HG03039 (cell line): ENCODE measurements around the gene TMEM45A.
"Not testable (repeated sequence)": the region's sequence is repeated elsewhere in the genome, so short reads cannot be mapped to it uniquely, and the experiment has no call there.

Experiments used
- ATAC-seq: cut with Tn5 transposase; IDR thresholded peaks from one replicate; pipeline ENCODE4 v1.9.1; 2021; ENCODE audit warnings: mild to moderate bottlenecking, moderate library complexity; ENCODE audit not compliant: unreplicated experiment

The TMEM45A gene, protein sequence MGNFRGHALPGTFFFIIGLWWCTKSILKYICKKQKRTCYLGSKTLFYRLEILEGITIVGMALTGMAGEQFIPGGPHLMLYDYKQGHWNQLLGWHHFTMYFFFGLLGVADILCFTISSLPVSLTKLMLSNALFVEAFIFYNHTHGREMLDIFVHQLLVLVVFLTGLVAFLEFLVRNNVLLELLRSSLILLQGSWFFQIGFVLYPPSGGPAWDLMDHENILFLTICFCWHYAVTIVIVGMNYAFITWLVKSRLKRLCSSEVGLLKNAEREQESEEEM

GRCh38 chr3:100492059-100493006 lies at the start of gene TMEM45A:
Gene TMEM45A, plus strand, starts transcription at chr3:100492619. Its CDS starts 62,593 bp downstream, at chr3:100555212.
- peak; percentile 99 for ATAC-seq

DNA sequence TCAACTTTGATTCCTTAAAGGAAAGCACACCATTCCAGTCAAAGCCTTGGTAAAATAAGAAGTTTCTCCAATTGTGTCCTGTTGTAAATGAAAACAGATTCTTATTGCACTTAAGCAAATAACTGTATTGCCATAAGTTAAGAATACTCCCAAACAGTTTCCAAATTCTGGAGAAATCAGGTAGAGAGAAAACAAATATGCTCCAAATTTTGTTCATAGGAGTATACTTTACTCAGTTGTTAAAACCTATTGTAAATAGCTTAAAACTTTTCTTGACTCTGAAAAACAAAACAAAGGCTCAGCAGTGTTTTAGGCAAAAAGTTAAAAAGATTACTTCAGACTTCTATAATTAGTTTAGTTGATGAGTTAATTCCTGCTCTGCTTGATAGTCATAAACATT lies 48.7 kb upstream of the TMEM45A start:
- ATAC-seq, result no peak

DNA sequence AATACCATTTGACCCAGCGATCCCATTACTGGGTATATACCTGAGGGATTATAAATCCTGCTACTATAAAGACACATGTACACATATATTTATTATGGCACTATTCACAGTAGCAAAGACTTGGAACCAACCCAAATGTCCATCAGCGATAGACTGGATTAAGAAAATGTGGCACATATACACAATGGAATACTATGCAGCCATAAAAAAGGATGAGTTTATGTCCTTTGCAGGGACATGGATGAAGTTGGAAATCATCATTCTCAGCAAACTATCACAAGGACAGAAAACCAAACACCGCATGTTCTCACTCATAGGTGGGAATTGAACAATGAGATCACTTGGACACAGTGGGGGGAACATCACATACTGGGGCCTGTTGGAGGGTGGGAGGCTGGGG lies 45.4 kb upstream of the TMEM45A start:
- not testable (repeated sequence) for ATAC-seq

DNA sequence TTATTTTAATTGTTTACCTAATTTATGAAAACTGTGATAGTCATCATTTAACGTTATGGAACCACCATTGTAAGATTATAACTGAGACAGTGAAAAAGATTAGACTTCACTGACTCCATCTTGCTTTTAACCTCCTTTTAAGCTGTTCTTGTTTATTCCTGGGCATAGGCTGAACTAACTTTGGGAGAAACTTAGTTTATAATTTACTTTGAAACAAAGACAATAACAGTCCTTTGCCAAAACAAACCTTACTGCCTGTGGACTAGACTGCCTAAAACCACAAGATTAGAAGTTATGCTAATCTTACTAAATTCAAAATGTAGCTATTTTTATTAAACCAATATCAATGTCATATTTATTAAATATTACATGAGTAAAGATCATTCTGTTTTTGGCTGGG lies 44.3 kb upstream of the TMEM45A start:
- no peak for ATAC-seq

DNA sequence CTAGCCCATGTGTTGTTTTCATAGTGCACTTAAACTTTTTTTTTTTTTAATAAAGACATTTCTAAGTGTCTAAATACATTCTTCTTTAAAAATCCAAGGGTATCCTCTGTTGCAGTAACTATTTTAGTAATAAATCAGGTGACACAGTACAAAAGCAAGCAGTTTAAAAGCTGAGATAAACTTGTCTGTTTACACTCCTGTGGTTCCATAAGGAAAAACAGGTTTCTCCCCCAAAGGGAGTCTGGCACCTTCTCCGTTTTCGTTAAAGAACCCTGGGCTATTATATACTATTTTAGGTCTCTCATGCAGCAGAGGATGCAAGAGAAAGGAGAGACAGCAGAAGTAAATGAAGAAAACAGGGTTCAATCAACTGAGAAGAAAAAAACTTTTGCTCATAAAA lies 43.2 kb upstream of the TMEM45A start:
- ATAC-seq, result no peak

DNA sequence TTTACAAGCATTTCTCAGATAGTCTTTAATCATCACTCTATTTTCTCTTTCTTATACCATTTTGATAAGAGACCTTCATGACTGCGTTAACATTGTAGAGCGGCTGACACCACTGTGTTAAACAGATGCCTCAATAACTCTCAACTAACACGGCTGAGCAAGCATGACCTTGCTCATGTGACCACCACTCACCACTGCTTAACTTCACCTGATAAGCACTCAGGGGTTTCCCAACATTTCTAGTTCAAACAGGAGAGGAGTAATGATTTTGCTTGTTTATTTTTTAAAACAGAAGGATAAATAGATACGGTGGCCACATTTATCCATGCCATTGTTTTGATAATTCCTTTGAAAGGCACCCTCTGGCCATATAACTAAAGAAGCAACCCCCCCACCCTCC lies 37.7 kb upstream of the TMEM45A start:
- ATAC-seq, result no peak

- ATAC-seq, result no peak
Observed at GRCh38 chr3:100455841-100456550, 36.4 kb upstream of the TMEM45A start.

DNA sequence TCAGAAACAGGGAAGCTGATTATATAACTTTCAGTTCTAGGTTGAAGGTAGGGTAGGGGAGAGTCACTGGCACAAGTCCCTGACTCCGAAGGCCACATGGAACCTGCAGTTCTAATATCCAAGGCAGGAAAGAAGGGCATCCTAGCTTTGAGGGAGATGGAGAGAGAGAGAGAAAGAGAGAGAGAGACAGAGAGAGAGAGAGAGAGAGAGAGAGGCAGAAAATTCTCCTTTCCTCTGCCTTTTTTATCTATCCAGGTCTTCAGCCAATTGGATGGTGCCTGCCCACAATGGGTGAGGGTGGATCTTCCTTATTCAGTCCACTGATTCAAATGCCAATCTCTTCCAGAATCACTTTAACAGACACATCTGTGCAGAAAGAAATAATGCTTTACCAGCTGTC lies 35.7 kb upstream of the TMEM45A start:
- ATAC-seq, result no peak

GRCh38 chr3:100457811-100458210 lies 34.6 kb upstream of the TMEM45A start:
- ATAC-seq, result no peak

GRCh38 chr3:100458814-100459213 lies 33.6 kb upstream of the TMEM45A start:
- no peak for ATAC-seq

DNA sequence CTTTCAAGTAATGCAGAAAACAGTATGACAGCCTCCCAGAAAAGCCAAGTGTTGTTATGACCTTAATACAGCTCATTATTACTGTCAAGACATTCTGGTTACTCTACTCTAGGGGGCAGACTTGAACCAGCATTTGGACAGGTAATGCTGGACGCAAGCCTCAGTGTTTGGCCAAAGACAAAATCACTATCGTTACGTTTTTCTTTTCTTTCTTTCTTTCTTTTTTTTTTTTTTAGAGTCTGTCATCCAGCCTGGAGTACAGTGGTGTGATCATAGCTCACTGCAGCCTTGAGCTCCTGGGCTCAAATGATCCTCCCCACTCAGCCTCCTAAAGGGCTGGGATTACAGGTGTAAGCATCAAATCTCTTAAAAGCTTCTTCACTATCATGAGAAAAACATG lies 29.4 kb upstream of the TMEM45A start:
- ATAC-seq, result peak; percentile 93

GRCh38 chr3:100463646-100464155 lies 28.7 kb upstream of the TMEM45A start:
- no peak for ATAC-seq

GRCh38 chr3:100465892-100466777 lies 26.3 kb upstream of the TMEM45A start:
- no peak for ATAC-seq

- ATAC-seq, result no peak
Observed at GRCh38 chr3:100467133-100467532, 25.3 kb upstream of the TMEM45A start.

DNA sequence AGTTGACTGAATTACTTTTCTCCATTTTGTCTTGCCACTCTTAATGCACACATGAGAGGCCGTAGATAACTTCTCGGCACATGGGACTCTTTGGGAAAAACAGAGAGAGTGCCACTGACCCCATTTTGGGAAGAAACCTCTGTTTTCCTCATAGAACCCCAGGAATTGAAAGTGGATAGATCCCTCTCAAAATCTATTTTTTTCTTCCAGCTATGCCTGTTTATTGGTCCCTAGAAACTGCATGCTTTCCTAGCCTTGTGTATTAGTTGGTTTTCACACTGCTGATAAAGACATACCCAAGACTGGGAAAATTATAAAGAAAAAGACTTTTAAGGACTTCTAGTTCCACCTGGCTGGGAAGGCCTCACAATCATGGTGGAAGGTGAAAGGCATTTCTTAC lies 23.7 kb upstream of the TMEM45A start:
- ATAC-seq, result no peak

DNA sequence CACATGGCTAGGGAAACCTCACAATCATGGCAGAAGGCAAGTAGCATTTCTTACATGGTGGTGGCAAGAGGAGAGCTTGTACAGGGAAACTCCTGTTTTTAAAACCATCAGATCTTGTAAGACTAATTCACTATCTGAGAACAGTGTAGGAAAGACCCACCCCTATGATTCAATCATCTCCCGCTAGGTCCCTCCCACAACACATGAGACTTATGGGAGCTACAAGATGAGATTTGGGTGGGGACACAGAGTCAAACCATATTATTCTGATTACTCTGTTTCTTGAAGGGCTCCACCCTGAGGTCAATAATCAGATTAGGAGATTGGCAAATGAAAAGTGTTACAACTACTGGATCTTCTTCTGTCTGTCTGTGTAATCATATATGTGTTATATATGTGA lies 21.5 kb upstream of the TMEM45A start:
- ATAC-seq, result no peak

DNA sequence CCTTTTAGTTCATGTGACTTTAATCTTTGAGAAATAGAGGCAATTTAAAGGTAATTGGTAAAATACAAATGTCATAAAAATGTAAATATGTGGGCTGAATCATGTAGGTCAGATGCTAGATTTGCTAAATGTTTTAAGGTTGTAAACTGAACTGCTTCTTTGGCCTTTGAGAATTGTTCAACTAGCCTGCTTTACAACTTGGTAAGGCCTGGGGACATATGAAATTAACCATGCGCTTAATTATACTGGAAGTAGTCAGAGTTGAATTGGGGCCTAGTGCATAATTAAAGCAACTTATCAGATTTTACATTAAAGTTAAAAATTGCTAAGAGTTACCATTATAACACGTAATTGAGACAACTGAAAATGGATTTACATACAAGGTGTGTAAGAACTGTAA lies 21.0 kb upstream of the TMEM45A start:
- ATAC-seq, result no peak

- ATAC-seq, result not testable (repeated sequence)
Observed at GRCh38 chr3:100477851-100478360, 14.5 kb upstream of the TMEM45A start.

GRCh38 chr3:100478521-100478920 lies 13.9 kb upstream of the TMEM45A start:
- not testable (repeated sequence) for ATAC-seq

DNA sequence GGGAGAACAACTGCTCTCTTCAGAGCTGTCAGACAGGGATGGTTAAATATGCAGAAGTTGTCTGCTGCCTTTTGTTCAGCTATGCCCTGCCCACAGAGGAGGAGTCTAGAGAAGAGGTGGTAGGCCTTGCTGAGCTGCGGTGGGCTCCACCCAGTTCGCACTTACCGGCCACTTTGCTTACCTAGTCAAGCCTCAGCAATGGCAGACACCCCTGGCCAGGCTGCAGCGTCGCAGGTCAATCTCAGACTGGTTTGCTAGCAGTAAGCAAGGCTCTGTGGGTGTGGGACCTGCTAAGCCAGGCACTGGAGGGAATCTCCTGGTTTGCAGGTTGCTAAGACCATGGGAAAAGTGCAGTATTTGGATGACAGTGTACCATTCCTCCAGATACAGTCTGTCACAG lies 12.3 kb upstream of the TMEM45A start:
- ATAC-seq, result no peak
